Caco-2 (cell line): Measurements from ENCODE around the gene NATD1. TPM values are rescaled to one million over a fixed set of nuclear protein-coding genes. Genes with fewer than 3 reads are reported as not detected.

ENCODE experiments used
- BruUV-seq: library from RNA; stranded (reverse); fragments of 400-500 nt; replicated peaks from 2 replicates; lab custom pipeline; 2021; lab: Mats Ljungman, UMichigan
- CTCF ChIA-PET: fragments of 300-600 bp; sonication (Branson Sonifier 250); formaldehyde crosslinking; loops from one replicate; lab custom pipeline; 2022; ENCODE audit warnings: antibody characterized with exemption; lab: Charles Lee
- POLR2A ChIA-PET: fragments of 300-600 bp; sonication (Branson Sonifier 250); formaldehyde crosslinking; loops from one replicate; lab custom pipeline; 2022; ENCODE audit warnings: antibody characterized with exemption; lab: Charles Lee
- DNase-seq, 2 experiments: peaks; one replicate each; pipeline versions ENCODE4 v3.0.0 to v3.0.0-alpha.2; 2020 to 2022
- H3K27me3 ChIP-seq: replicated peaks from 2 replicates; pipeline ENCODE4 v1.6.0; 2011; ENCODE audit warnings: low read length; ENCODE audit not compliant: control insufficient read depth, insufficient read depth
- H3K36me3 ChIP-seq: 2 replicates; pipeline ENCODE4 v1.5.1; 2011; ENCODE audit warnings: low read length; ENCODE audit not compliant: control insufficient read depth, insufficient read depth
- H3K4me1 ChIP-seq: fragments of 250-450 bp; sonication (Bioruptor Pico); 2 replicates; pipeline ENCODE4 v1.5.1; 2020; ENCODE audit warnings: mild to moderate bottlenecking
- H3K4me3 ChIP-seq: 2 replicates; pipeline ENCODE4 v1.5.1; 2011; ENCODE audit warnings: low read depth, mild to moderate bottlenecking, control low read depth, low read length
- H3K9me3 ChIP-seq: fragments of 250-450 bp; sonication (Bioruptor Pico); 2 replicates; pipeline ENCODE4 v1.5.1; 2020; ENCODE audit warnings: mild to moderate bottlenecking, moderate library complexity
- H3K27ac Mint-ChIP-seq: one replicate; pipeline ENCODE4 v1.8.0; 2022; ENCODE audit warnings: mixed read lengths; ENCODE audit not compliant: unreplicated experiment
- H3K27me3 Mint-ChIP-seq: one replicate; pipeline ENCODE4 v1.8.0; 2022; ENCODE audit warnings: mixed read lengths; ENCODE audit not compliant: insufficient read depth, unreplicated experiment
- H3K36me3 Mint-ChIP-seq: one replicate; pipeline ENCODE4 v1.8.0; 2022; ENCODE audit warnings: mild to moderate bottlenecking, mixed read lengths; ENCODE audit not compliant: insufficient read depth, unreplicated experiment
- H3K4me1 Mint-ChIP-seq: one replicate; pipeline ENCODE4 v1.8.0; 2022; ENCODE audit warnings: low read depth, mixed read lengths; ENCODE audit not compliant: unreplicated experiment
- H3K4me3 Mint-ChIP-seq: one replicate; pipeline ENCODE4 v1.8.0; 2022; ENCODE audit warnings: mild to moderate bottlenecking, moderate library complexity, mixed read lengths; ENCODE audit not compliant: unreplicated experiment
- H3K9me3 Mint-ChIP-seq: one replicate; pipeline ENCODE4 v1.8.0; 2022; ENCODE audit warnings: mixed read lengths; ENCODE audit not compliant: unreplicated experiment
- intact Hi-C: fragments of 100-400 bp; cut with micrococcal nuclease; formaldehyde crosslinking; loops from one replicate; pipeline ENCODE4 v1.10.0; 2022; ENCODE audit not compliant: unreplicated experiment
- total RNA-seq: library from RNA; stranded (reverse); gene quantifications from 2 replicates; pipeline ENCODE4 v1.2.3, GENCODE V29; 2022
- TF ChIP-seq, protein P1 (sequence below), 2 experiments: fragments of 200-600 bp in 1 of 2; IDR thresholded peaks; 1 replicate in 1 of 2; 2 replicates in 1 of 2; pipeline versions ENCODE4 v1.5.1 to v1.8.0; 2011 to 2022; ENCODE audit warnings: antibody characterized with exemption in 1 of 2, control low read depth in 1 of 2, inconsistent platforms in 1 of 2, low read depth in 1 of 2, low read length in 1 of 2, mild to moderate bottlenecking in 1 of 2, moderate library complexity in 1 of 2; ENCODE audit not compliant: insufficient read depth in 1 of 2, severe bottlenecking in 1 of 2, unreplicated experiment in 1 of 2

Gene NATD1
- total RNA-seq, 1 experiment from 2014 or later = 18.4 TPM

DNA sequence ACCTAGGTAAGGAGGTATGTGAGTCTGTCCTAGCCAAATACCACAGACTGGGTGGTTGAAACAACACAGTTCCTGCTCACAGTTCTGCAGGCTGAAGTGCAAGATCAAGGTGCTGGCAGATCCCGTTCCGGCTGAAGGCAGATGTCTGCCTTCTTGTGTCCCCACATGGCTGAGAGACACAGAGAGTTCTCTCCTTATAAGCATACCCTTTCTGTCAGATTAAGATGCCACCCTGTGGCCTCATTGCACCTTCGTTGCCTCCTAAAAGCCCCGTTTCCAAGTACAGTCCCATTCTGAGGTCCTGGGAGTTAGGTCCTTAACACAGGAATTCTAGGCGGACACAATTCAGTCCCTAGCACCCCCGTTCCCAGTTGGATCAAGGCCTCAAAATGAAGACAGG lies 30.1 kb downstream of the NATD1 start:
- peaks cover 3% of the 10 kb centered on the region for H3K4me1 Mint-ChIP-seq
- ChIA-PET POLR2A (no interaction called here), CTCF (no interaction called here)
- Histone ChIP-seq H3K9me3 (no peaks in the 10 kb centered on the region), H3K36me3 (no peaks in the 10 kb centered on the region; the same call in 1 of the 2 replicates), H3K4me3 (no peak overlapping the region), H3K27me3 (no peaks in the 10 kb centered on the region), H3K4me1 (no peaks in the 10 kb centered on the region)
- H3K27ac Mint-ChIP-seq = no peak overlapping the region
- peaks cover 17% of the 10 kb centered on the region for H3K36me3 Mint-ChIP-seq
- H3K9me3 Mint-ChIP-seq = no peaks in the 10 kb centered on the region
- H3K27me3 Mint-ChIP-seq = no peaks in the 10 kb centered on the region
- intact Hi-C loops = no loop called here
- no peak overlapping the region for H3K4me3 Mint-ChIP-seq
- no TSS peak for BruUV-seq
- TF ChIP-seq, protein P1, sequence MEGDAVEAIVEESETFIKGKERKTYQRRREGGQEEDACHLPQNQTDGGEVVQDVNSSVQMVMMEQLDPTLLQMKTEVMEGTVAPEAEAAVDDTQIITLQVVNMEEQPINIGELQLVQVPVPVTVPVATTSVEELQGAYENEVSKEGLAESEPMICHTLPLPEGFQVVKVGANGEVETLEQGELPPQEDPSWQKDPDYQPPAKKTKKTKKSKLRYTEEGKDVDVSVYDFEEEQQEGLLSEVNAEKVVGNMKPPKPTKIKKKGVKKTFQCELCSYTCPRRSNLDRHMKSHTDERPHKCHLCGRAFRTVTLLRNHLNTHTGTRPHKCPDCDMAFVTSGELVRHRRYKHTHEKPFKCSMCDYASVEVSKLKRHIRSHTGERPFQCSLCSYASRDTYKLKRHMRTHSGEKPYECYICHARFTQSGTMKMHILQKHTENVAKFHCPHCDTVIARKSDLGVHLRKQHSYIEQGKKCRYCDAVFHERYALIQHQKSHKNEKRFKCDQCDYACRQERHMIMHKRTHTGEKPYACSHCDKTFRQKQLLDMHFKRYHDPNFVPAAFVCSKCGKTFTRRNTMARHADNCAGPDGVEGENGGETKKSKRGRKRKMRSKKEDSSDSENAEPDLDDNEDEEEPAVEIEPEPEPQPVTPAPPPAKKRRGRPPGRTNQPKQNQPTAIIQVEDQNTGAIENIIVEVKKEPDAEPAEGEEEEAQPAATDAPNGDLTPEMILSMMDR (IDR thresholded peaks at IDR 0.05; ENCODE audit: insufficient read depth in 1 of 2, low read depth in 1 of 2, low read length in 1 of 2, severe bottlenecking in 1 of 2, unreplicated experiment in 1 of 2) = no peak
- DNase-seq = no peak

DNA sequence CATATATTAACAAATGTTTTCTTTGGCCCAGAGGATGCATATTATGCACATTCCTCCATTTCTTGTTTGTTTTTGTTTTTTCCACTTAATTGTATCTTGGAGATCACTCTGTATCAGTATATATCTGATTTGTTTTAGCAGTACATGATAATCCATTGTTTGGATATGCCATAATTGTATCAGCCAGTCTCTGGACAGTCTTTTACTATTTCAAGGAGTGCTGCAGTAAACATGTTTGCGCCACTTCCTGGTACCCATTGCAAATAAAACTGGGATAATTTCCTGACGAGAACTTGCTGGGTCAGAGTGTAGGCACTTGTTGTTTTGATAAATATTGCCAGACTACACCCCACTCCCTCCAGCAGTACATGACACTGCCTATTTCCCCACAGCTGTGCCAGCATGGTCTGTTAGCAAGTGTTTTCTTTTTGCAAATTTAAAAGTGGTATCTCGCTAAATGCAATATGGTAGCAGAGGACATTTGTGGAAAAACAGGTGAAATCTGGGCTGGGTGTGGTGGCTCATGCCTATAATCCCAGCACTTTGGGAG lies 34.3 kb downstream of the NATD1 start:
- H3K4me3 Mint-ChIP-seq = no peak overlapping the region
- no peak for DNase-seq
- intact Hi-C loops = no loop called here
- TF ChIP-seq, protein P1 (IDR thresholded peaks at IDR 0.05; ENCODE audit: insufficient read depth in 1 of 2, low read depth in 1 of 2, low read length in 1 of 2, severe bottlenecking in 1 of 2, unreplicated experiment in 1 of 2) = no peak
- no TSS peak for BruUV-seq
- Histone ChIP-seq H3K36me3 (no peaks in the 10 kb centered on the region; the same call in 1 of the 2 replicates), H3K27me3 (no peaks in the 10 kb centered on the region), H3K4me3 (no peak overlapping the region), H3K4me1 (peaks cover 15% of the 10 kb centered on the region; the same call in 1 of the 2 replicates), H3K9me3 (no peaks in the 10 kb centered on the region)
- H3K27me3 Mint-ChIP-seq = no peaks in the 10 kb centered on the region
- no peaks in the 10 kb centered on the region for H3K9me3 Mint-ChIP-seq
- peaks cover 15% of the 10 kb centered on the region for H3K36me3 Mint-ChIP-seq
- CTCF ChIA-PET = no interaction called here
- no peak overlapping the region for H3K27ac Mint-ChIP-seq
- peaks cover 19% of the 10 kb centered on the region for H3K4me1 Mint-ChIP-seq
- POLR2A ChIA-PET = no interaction called here

DNA sequence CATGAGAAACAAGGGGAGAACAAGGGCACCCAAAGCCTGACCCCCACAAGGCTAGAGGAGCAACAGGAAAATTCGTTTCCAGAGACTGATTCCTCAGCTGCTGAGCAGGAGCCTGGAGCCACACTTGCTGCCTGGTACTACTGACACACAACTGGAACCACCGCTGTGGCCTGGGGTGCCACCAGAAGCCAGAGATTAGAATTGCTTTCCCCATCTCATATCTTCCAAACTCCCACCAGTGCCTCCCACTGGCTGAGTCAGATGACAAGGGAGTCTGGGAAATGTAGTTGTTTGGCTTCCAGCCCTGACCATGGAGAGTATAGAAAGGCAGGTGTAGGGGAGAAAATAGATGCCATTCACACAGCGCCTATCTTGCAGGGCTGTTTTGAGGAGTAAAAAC lies 35.1 kb downstream of the NATD1 start:
- ChIA-PET CTCF (no interaction called here), POLR2A (no interaction called here)
- H3K9me3 Mint-ChIP-seq = no peaks in the 10 kb centered on the region
- Histone ChIP-seq H3K27me3 (no peaks in the 10 kb centered on the region), H3K9me3 (no peaks in the 10 kb centered on the region), H3K4me3 (no peak overlapping the region), H3K36me3 (no peaks in the 10 kb centered on the region; the same call in 1 of the 2 replicates), H3K4me1 (peaks cover 15% of the 10 kb centered on the region; the same call in 1 of the 2 replicates)
- peaks cover 16% of the 10 kb centered on the region for H3K36me3 Mint-ChIP-seq
- H3K4me3 Mint-ChIP-seq = no peak overlapping the region
- intact Hi-C loops = no loop called here
- H3K27ac Mint-ChIP-seq = no peak overlapping the region
- H3K4me1 Mint-ChIP-seq = peaks cover 21% of the 10 kb centered on the region
- H3K27me3 Mint-ChIP-seq = no peaks in the 10 kb centered on the region
- TF ChIP-seq, protein P1 (IDR thresholded peaks at IDR 0.05; ENCODE audit: insufficient read depth in 1 of 2, low read depth in 1 of 2, low read length in 1 of 2, severe bottlenecking in 1 of 2, unreplicated experiment in 1 of 2) = no peak
- BruUV-seq = no TSS peak
- no peak for DNase-seq
